ENCODE results near the gene NCK2. TPM values are rescaled to one million over a fixed set of nuclear protein-coding genes. Genes with fewer than 3 reads are reported as not detected.

Gene NCK2
- total and polyA plus RNA-seq, 4 donors: 19.3 to 54.4 (median 33.9) TPM

DNA sequence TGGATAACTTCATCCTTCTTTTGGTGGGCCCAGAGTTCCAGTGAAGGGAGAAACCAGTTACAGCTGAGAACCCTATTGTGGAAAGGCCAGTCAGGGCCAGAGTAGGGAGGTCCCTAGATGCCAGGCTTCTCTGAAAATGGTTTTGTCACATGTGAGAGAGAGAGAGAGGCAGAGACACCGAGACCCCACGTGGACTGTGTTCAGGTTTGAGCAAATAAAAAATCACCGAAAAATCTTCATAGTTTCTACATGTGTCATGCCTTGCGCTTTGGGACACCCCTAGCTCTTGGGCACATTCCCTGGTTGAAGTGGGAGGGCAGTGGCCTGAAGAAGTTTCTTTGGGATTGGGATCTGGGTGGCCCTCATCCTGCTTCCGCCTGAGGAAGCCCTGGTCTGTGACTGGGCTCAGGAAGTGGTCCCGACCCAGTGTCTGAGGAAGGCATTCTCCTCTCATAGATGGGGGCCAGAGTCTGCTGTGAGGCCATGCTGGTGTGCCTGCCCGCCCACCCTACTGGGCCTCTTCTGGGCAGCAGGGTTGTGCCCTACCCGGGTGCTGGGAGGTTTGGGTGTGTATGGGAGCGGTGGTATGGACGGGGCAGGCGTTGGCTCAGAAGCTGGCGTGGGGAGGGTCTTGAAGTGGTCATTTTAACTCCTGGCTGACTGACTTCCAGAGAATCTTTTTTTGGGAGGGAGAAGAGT lies 16.1 kb downstream of the NCK2 start:
- Histone ChIP-seq H3K27ac (ENCODE audit: low read depth in 1 of 2, low read length in 1 of 2) (no peak overlapping the region), H3K4me3 (no peak overlapping the region), H3K9ac (ENCODE audit: insufficient read depth in 1 of 2, low read length in 2 of 2) (no peak overlapping the region), H3K36me3 (ENCODE audit: control insufficient read depth in 4 of 4, insufficient read depth in 4 of 4, low read length in 4 of 4) (peaks cover 0 to 6% (median 0%) of the 10 kb centered on the region in 4 donors), H3K9me3 (ENCODE audit: control insufficient read depth in 4 of 4, insufficient read depth in 3 of 4, low read length in 3 of 4) (no peaks in the 10 kb centered on the region), H3K27me3 (ENCODE audit: control insufficient read depth in 3 of 3, insufficient read depth in 3 of 3, low read length in 2 of 3) (no peaks in the 10 kb centered on the region), H3K4me1 (ENCODE audit: control insufficient read depth in 5 of 5, insufficient read depth in 5 of 5, low read length in 5 of 5) (peaks cover 0 to 24% (median 0%) of the 10 kb centered on the region in 5 donors)
- TF ChIP-seq, protein P1, sequence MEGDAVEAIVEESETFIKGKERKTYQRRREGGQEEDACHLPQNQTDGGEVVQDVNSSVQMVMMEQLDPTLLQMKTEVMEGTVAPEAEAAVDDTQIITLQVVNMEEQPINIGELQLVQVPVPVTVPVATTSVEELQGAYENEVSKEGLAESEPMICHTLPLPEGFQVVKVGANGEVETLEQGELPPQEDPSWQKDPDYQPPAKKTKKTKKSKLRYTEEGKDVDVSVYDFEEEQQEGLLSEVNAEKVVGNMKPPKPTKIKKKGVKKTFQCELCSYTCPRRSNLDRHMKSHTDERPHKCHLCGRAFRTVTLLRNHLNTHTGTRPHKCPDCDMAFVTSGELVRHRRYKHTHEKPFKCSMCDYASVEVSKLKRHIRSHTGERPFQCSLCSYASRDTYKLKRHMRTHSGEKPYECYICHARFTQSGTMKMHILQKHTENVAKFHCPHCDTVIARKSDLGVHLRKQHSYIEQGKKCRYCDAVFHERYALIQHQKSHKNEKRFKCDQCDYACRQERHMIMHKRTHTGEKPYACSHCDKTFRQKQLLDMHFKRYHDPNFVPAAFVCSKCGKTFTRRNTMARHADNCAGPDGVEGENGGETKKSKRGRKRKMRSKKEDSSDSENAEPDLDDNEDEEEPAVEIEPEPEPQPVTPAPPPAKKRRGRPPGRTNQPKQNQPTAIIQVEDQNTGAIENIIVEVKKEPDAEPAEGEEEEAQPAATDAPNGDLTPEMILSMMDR (IDR thresholded peaks at IDR 0.05; ENCODE audit: control extremely low read depth, extremely low read depth): no peak
- 88 to 93% methylated on average over 12 of the region's 12 CpGs for WGBS, 2 donors
- ATAC-seq (ENCODE audit: insufficient read depth, low FRiP score) (no peak), DNase-seq (no peak)

DNA sequence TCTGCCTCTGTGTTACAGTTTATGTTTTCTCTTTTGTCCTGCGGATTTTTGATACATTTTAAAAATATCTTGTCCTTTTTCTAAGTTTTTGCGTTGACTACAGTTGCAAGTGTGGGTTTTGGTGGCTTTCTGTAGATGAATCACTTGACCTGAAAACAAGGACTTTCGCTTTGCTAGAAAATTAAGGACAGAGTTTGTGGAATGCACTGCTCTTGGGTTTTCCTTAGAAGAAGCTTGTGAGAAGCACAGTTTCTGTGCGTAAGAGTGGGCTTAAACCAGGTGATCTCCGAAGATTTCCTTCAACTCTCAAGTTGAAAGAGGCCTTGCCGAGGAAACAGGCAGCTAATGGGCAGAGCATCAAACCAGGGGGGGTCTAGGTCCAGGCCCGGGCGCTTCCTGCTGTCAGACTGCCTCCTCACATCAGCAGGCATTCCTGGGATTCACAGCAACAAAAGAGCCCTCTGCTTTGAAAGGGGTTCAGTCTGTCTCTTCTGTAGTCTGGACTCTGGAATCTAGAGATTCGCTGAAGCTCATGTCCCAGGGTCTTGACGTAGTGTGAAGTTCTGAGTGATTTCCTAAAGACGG lies 17.3 kb downstream of the NCK2 start:
- Histone ChIP-seq H3K27ac (ENCODE audit: low read depth in 1 of 2, low read length in 1 of 2) (no peak overlapping the region), H3K4me3 (no peak overlapping the region), H3K9ac (ENCODE audit: insufficient read depth in 1 of 2, low read length in 2 of 2) (no peak overlapping the region), H3K27me3 (ENCODE audit: control insufficient read depth in 3 of 3, insufficient read depth in 3 of 3, low read length in 2 of 3) (no peaks in the 10 kb centered on the region), H3K36me3 (ENCODE audit: control insufficient read depth in 4 of 4, insufficient read depth in 4 of 4, low read length in 4 of 4) (peaks cover 0 to 9% (median 0%) of the 10 kb centered on the region in 4 donors), H3K9me3 (ENCODE audit: control insufficient read depth in 4 of 4, insufficient read depth in 3 of 4, low read length in 3 of 4) (no peaks in the 10 kb centered on the region), H3K4me1 (ENCODE audit: control insufficient read depth in 5 of 5, insufficient read depth in 5 of 5, low read length in 5 of 5) (peaks cover 0 to 20% (median 0%) of the 10 kb centered on the region in 5 donors)
- TF ChIP-seq, protein P1 (IDR thresholded peaks at IDR 0.05; ENCODE audit: control extremely low read depth, extremely low read depth): no peak
- no peak for DNase-seq
- 74 to 76% methylated on average over 11 of the region's 11 CpGs for WGBS, 2 donors
- ATAC-seq (ENCODE audit: insufficient read depth, low FRiP score): no peak

DNA sequence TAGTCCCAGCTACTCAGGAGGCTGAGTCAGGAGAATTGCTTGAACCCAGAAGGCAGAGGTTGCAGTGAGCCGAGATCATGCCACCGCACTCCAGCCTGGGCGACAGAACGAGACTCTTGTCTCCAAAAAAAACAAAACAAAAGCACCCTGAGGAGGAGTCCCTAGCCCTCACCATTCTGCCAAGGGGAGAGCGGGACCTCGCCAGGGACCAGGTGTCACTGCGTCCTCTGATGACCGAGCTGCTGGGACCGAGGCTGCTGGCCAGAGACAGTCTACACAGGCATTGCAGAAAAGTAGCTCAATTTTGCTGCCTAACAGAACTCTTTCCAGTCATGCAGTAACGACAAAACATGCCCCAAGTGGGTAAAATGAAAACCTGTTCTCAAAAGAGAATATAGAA lies 18.4 kb downstream of the NCK2 start:
- H3K9me3 ChIP-seq (ENCODE audit: control insufficient read depth in 4 of 4, insufficient read depth in 3 of 4, low read length in 3 of 4): no peaks in the 10 kb centered on the region
- H3K27ac ChIP-seq (ENCODE audit: low read depth in 1 of 2, low read length in 1 of 2): no peak overlapping the region
- no peaks in the 10 kb centered on the region for H3K27me3 ChIP-seq (ENCODE audit: control insufficient read depth in 3 of 3, insufficient read depth in 3 of 3, low read length in 2 of 3)
- H3K36me3 ChIP-seq (ENCODE audit: control insufficient read depth in 4 of 4, insufficient read depth in 4 of 4, low read length in 4 of 4): peaks cover 0 to 15% (median 1%) of the 10 kb centered on the region in 4 donors
- H3K9ac ChIP-seq (ENCODE audit: insufficient read depth in 1 of 2, low read length in 2 of 2): no peak overlapping the region
- ATAC-seq (ENCODE audit: insufficient read depth, low FRiP score): no peak
- DNase-seq: no peak
- TF ChIP-seq, protein P1 (IDR thresholded peaks at IDR 0.05; ENCODE audit: control extremely low read depth, extremely low read depth): no peak
- peaks cover 0 to 14% (median 0%) of the 10 kb centered on the region in 5 donors for H3K4me1 ChIP-seq (ENCODE audit: control insufficient read depth in 5 of 5, insufficient read depth in 5 of 5, low read length in 5 of 5)
- WGBS, 2 donors: 90 to 95% methylated on average over 10 of the region's 10 CpGs
- no peak overlapping the region for H3K4me3 ChIP-seq
